ENCODE data around the gene ADCY7. TPM values are rescaled to one million over a fixed set of nuclear protein-coding genes. Genes with fewer than 3 reads are reported as not detected.

The ADCY7 gene
- total and polyA plus RNA-seq, 2 experiments from 2014 or later: 3.9 to 4.4 TPM

DNA sequence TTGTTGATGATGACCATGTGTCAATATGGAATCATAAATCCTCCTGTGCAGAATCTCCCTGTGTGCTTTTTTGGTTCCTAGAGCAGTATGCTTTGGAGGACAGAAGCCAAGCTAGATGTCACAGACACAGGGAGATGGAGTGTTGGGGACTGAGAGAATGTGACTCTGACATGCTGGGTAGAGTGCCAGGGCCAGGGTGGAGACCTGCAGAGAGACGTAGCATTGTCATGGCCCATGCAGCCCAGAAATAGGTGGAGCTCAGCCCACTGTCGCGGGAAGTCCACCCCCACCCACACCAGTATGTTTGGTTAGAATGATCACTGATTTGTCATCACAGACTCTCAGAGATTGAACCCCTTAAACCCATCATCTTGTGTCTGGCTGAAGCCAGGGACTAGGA lies 39.2 kb upstream of the ADCY7 start:
- 94% methylated on average over 3 of the region's 3 CpGs for WGBS (ENCODE audit: low lambda C conversion rate, missing lambda C conversion rate)
- no peaks in the 10 kb centered on the region for H3K9me2 ChIP-seq (replicated peaks; ENCODE audit: insufficient read depth)

DNA sequence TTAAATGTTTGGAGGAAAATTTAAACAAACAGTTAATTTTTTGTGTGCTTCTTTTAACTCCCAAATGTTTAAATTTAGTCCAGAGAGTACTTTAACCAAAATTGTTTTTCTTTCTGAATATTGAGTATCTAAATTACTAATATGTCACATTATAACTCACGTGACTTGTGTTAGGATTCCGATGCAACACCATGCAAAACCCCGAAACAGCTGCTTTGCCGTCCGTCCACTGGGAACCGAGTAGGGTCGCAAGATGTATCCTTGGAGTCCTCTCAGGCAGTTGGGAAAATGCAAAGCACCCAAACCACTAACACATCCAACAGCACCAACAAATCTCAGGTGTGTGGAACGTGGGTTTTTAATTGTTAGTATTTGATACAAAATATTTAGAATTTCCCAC lies 38.7 kb upstream of the ADCY7 start:
- no peak overlapping the region for H2AFZ ChIP-seq
- DNase-seq (ENCODE audit: low spot score): no peak
- H3K4me1 ChIP-seq (ENCODE audit: insufficient read depth): no peaks in the 10 kb centered on the region
- H3K79me2 ChIP-seq: no peaks in the 10 kb centered on the region
- no peaks in the 10 kb centered on the region for H3K9me3 ChIP-seq (ENCODE audit: low read depth)
- no peaks in the 10 kb centered on the region for H3K9me2 ChIP-seq (replicated peaks; ENCODE audit: insufficient read depth)
- H3K36me3 ChIP-seq (replicated peaks; ENCODE audit: insufficient read depth, low read depth): no peaks in the 10 kb centered on the region
- no peak overlapping the region for H3K4me2 ChIP-seq
- WGBS (ENCODE audit: low lambda C conversion rate, missing lambda C conversion rate): 85% methylated on average over 8 of the region's 8 CpGs
- no peak overlapping the region for H3K4me3 ChIP-seq
- no peak overlapping the region for H3K27ac ChIP-seq
- no peaks in the 10 kb centered on the region for H4K20me1 ChIP-seq (ENCODE audit: insufficient read depth, poor library complexity, severe bottlenecking)
- no peaks in the 10 kb centered on the region for H3K27me3 ChIP-seq
- TF ChIP-seq, protein P1, sequence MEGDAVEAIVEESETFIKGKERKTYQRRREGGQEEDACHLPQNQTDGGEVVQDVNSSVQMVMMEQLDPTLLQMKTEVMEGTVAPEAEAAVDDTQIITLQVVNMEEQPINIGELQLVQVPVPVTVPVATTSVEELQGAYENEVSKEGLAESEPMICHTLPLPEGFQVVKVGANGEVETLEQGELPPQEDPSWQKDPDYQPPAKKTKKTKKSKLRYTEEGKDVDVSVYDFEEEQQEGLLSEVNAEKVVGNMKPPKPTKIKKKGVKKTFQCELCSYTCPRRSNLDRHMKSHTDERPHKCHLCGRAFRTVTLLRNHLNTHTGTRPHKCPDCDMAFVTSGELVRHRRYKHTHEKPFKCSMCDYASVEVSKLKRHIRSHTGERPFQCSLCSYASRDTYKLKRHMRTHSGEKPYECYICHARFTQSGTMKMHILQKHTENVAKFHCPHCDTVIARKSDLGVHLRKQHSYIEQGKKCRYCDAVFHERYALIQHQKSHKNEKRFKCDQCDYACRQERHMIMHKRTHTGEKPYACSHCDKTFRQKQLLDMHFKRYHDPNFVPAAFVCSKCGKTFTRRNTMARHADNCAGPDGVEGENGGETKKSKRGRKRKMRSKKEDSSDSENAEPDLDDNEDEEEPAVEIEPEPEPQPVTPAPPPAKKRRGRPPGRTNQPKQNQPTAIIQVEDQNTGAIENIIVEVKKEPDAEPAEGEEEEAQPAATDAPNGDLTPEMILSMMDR (IDR thresholded peaks at IDR 0.05; ENCODE audit: poor library complexity): no peak
- TF ChIP-seq EZH2phosphoT487 (IDR thresholded peaks at IDR 0.05; ENCODE audit: low read depth, severe bottlenecking, unreplicated experiment): no peak
- no peak for TF ChIP-seq EZH2 (IDR thresholded peaks at IDR 0.05; ENCODE audit: borderline replicate concordance)

More for the DNA sequence above, 39.2 kb upstream of the ADCY7 start:
- DNase-seq (ENCODE audit: low spot score): no peak
- Histone ChIP-seq H3K9me3 (ENCODE audit: low read depth) (no peaks in the 10 kb centered on the region), H3K79me2 (no peaks in the 10 kb centered on the region), H3K4me1 (ENCODE audit: insufficient read depth) (no peaks in the 10 kb centered on the region), H4K20me1 (ENCODE audit: insufficient read depth, poor library complexity, severe bottlenecking) (no peaks in the 10 kb centered on the region), H3K4me3 (no peak overlapping the region), H3K27me3 (no peaks in the 10 kb centered on the region), H3K36me3 (replicated peaks; ENCODE audit: insufficient read depth, low read depth) (no peaks in the 10 kb centered on the region), H3K27ac (no peak overlapping the region), H3K4me2 (no peak overlapping the region), H2AFZ (no peak overlapping the region)
- TF ChIP-seq EZH2 (IDR thresholded peaks at IDR 0.05; ENCODE audit: borderline replicate concordance) (no peak), EZH2phosphoT487 (IDR thresholded peaks at IDR 0.05; ENCODE audit: low read depth, severe bottlenecking, unreplicated experiment) (no peak)
- TF ChIP-seq, protein P1 (IDR thresholded peaks at IDR 0.05; ENCODE audit: poor library complexity): no peak

DNA sequence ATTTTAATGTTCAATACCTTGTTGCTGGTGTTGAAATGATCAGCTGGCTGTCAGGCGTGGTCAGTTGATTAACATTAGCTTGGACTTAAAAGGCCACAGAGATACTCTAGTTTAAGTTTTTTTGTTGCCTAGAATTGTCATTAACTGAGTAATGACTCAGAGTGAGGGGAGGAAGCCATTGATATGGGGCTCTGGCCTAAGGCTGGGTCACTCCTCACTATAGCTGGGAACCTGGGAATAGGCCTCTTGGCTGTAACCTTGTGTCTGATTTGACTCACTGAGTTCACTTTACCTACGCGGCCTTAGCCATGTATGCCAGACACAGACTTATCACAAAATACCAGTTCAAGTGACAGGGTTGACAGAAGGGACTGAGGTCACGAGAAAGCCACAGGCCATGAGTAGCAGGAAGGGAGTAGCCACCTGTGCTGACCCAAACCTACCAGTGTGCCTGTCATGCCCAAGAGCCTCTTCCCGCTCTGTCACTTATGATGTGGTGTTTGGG lies 37.9 kb upstream of the ADCY7 start:
- WGBS (ENCODE audit: low lambda C conversion rate, missing lambda C conversion rate): over 99% methylated on average over 5 of the region's 5 CpGs
- no peak overlapping the region for H3K27ac ChIP-seq
- H3K4me1 ChIP-seq (ENCODE audit: insufficient read depth): no peaks in the 10 kb centered on the region
- no peaks in the 10 kb centered on the region for H3K9me3 ChIP-seq (ENCODE audit: low read depth)
- no peak overlapping the region for H3K4me2 ChIP-seq
- TF ChIP-seq EZH2 (IDR thresholded peaks at IDR 0.05; ENCODE audit: borderline replicate concordance): no peak
- TF ChIP-seq EZH2phosphoT487 (IDR thresholded peaks at IDR 0.05; ENCODE audit: low read depth, severe bottlenecking, unreplicated experiment): no peak
- TF ChIP-seq, protein P1 (IDR thresholded peaks at IDR 0.05; ENCODE audit: poor library complexity): no peak
- no peak overlapping the region for H2AFZ ChIP-seq
- H3K9me2 ChIP-seq (replicated peaks; ENCODE audit: insufficient read depth): no peaks in the 10 kb centered on the region
- no peaks in the 10 kb centered on the region for H3K79me2 ChIP-seq
- no peak overlapping the region for H3K4me3 ChIP-seq
- DNase-seq (ENCODE audit: low spot score): no peak
- no peaks in the 10 kb centered on the region for H3K27me3 ChIP-seq
- H4K20me1 ChIP-seq (ENCODE audit: insufficient read depth, poor library complexity, severe bottlenecking): no peaks in the 10 kb centered on the region
- no peaks in the 10 kb centered on the region for H3K36me3 ChIP-seq (replicated peaks; ENCODE audit: insufficient read depth, low read depth)
